H1 (cell line): Measurements from ENCODE around the gene OR6V1. TPM values are rescaled to one million over a fixed set of nuclear protein-coding genes. Genes with fewer than 3 reads are reported as not detected.

Experiments used
- CTCF ChIA-PET: fragments of 300-600 bp; sonication (Branson Sonifier 250); formaldehyde crosslinking; loops from one replicate; lab custom pipeline; 2021; ENCODE audit not compliant: partially characterized antibody; lab: Charles Lee
- POLR2A ChIA-PET: fragments of 300-600 bp; sonication (Branson Sonifier 250); formaldehyde crosslinking; loops from one replicate; lab custom pipeline; 2021; ENCODE audit warnings: inconsistent platforms; ENCODE audit not compliant: partially characterized antibody; lab: Charles Lee
- DNase-seq, 2 experiments: peaks; one replicate each; pipeline versions ENCODE4 v3.0.0 to v3.0.0-alpha.2; 2010 to 2022; ENCODE audit warnings: low spot score in 2 of 2, low read depth in 1 of 2, mixed read lengths in 1 of 2
- FAIRE-seq: peaks from 2 replicates; lab custom pipeline; 2011; peaks lifted over from hg19 to GRCh38; lab: Jason Lieb, UNC
- H2AFZ ChIP-seq: 2 replicates; pipeline ENCODE4 v1.8.1; 2012; ENCODE audit warnings: low read length, inconsistent platforms
- H2AK5ac ChIP-seq: 2 replicates; pipeline ENCODE4 v1.6.1; 2013; ENCODE audit warnings: low read depth, low read length
- H2BK120ac ChIP-seq: replicated peaks from 2 replicates; pipeline ENCODE3; 2013; ENCODE audit warnings: low read depth, low read length, inconsistent platforms
- H2BK12ac ChIP-seq: 2 replicates; pipeline ENCODE4 v1.6.1; 2013; ENCODE audit warnings: low read depth, low read length
- H2BK15ac ChIP-seq: 2 replicates; pipeline ENCODE4 v1.6.1; 2013; ENCODE audit warnings: low read length
- H2BK20ac ChIP-seq: 2 replicates; pipeline ENCODE4 v1.6.1; 2013; ENCODE audit warnings: low read length
- H2BK5ac ChIP-seq: 2 replicates; pipeline ENCODE4 v1.6.1; 2013; ENCODE audit warnings: low read depth, low read length
- H3K14ac ChIP-seq: 2 replicates; pipeline ENCODE4 v1.6.1; 2013; ENCODE audit warnings: inconsistent platforms; ENCODE audit not compliant: insufficient read length
- H3K18ac ChIP-seq: 2 replicates; pipeline ENCODE4 v1.6.1; 2013; ENCODE audit warnings: low read length; ENCODE audit errors: extremely low read depth
- H3K23ac ChIP-seq: 2 replicates; pipeline ENCODE4 v1.6.1; 2013; ENCODE audit warnings: inconsistent platforms; ENCODE audit not compliant: insufficient read length
- H3K23me2 ChIP-seq: 2 replicates; pipeline ENCODE4 v1.6.1; 2013; ENCODE audit warnings: low read depth, low read length
- H3K27ac ChIP-seq: 2 replicates; pipeline ENCODE4 v1.6.1; 2011; ENCODE audit warnings: low read depth, low read length, inconsistent platforms
- H3K27me3 ChIP-seq, 4 experiments: replicated peaks in 1 of 4; 1 replicate in 1 of 4; 2 replicates in 3 of 4; pipeline versions ENCODE4 v1.6.1 to v1.8.1; 2011 to 2013; ENCODE audit warnings: low read length in 3 of 4, mild to moderate bottlenecking in 3 of 4, inconsistent platforms in 2 of 4, mixed read lengths in 2 of 4, moderate library complexity in 1 of 4; ENCODE audit not compliant: control insufficient read depth in 3 of 4, insufficient read depth in 3 of 4; ENCODE audit errors: extremely low read depth in 1 of 4
- H3K36me3 ChIP-seq, 4 experiments: 2 replicates each; pipeline versions ENCODE4 v1.6.1 to v1.8.1; 2011 to 2013; ENCODE audit warnings: mild to moderate bottlenecking in 4 of 4, low read length in 3 of 4, moderate library complexity in 2 of 4, control low read depth in 1 of 4, inconsistent platforms in 1 of 4; ENCODE audit not compliant: insufficient read depth in 4 of 4, control insufficient read depth in 2 of 4
- H3K4ac ChIP-seq: replicated peaks from 2 replicates; pipeline ENCODE3; 2013; ENCODE audit warnings: low read length, low read depth, mixed read lengths, inconsistent platforms; ENCODE audit not compliant: insufficient read length
- H3K4me1 ChIP-seq, 4 experiments: replicated peaks in 1 of 4; 1 replicate in 1 of 4; 2 replicates in 3 of 4; pipeline versions ENCODE4 v1.6.1 to v1.8.1; 2011 to 2013; ENCODE audit warnings: low read length in 3 of 4, inconsistent platforms in 2 of 4, mixed read lengths in 1 of 4; ENCODE audit not compliant: insufficient read depth in 4 of 4, control insufficient read depth in 3 of 4
- H3K4me2 ChIP-seq, 2 experiments: 2 replicates each; pipeline versions ENCODE4 v1.6.1 to v1.8.1; 2011 to 2013; ENCODE audit warnings: low read depth in 2 of 2, low read length in 2 of 2, control low read depth in 1 of 2, inconsistent platforms in 1 of 2, mild to moderate bottlenecking in 1 of 2; ENCODE audit not compliant: insufficient read depth in 1 of 2
- H3K4me3 ChIP-seq, 4 experiments: fragments of 200-600, 300-600 bp in 1 of 4; sonication (generic), shearing (Covaris generic), sonication (Bioruptor Twin) in 1 of 4; 2 replicates each; pipeline versions ENCODE4 v1.5.1 to v1.8.1; 2011 to 2016; ENCODE audit warnings: low read length in 4 of 4, low read depth in 3 of 4, control low read depth in 2 of 4, inconsistent platforms in 2 of 4, mild to moderate bottlenecking in 2 of 4, mixed read lengths in 1 of 4, moderate library complexity in 1 of 4; ENCODE audit not compliant: insufficient read depth in 2 of 4; ENCODE audit errors: extremely low read depth in 1 of 4
- H3K56ac ChIP-seq: replicated peaks from 2 replicates; pipeline ENCODE3; 2013; ENCODE audit warnings: low read depth, mild to moderate bottlenecking, mixed read lengths, low read length, inconsistent platforms; ENCODE audit not compliant: insufficient read length
- H3K79me1 ChIP-seq: 2 replicates; pipeline ENCODE4 v1.6.1; 2013; ENCODE audit warnings: low read depth, low read length, control low read depth
- H3K79me2 ChIP-seq, 2 experiments: 2 replicates each; pipeline versions ENCODE4 v1.6.1 to v1.8.1; 2012 to 2013; ENCODE audit warnings: low read length in 2 of 2, mild to moderate bottlenecking in 2 of 2, inconsistent platforms in 1 of 2; ENCODE audit not compliant: insufficient read depth in 2 of 2, control insufficient read depth in 1 of 2
- H3K9ac ChIP-seq, 4 experiments: replicated peaks in 1 of 4; 1 replicate in 1 of 4; 2 replicates in 3 of 4; pipeline versions ENCODE4 v1.6.1 to v1.8.1; 2011 to 2013; ENCODE audit warnings: low read depth in 3 of 4, low read length in 3 of 4, control low read depth in 2 of 4, mild to moderate bottlenecking in 2 of 4, moderate library complexity in 2 of 4, inconsistent platforms in 1 of 4; ENCODE audit errors: extremely low read depth in 1 of 4
- H3K9me3 ChIP-seq, 2 experiments: 2 replicates each; pipeline versions ENCODE4 v1.6.1 to v1.8.1; 2012 to 2013; ENCODE audit warnings: mild to moderate bottlenecking in 2 of 2, moderate library complexity in 2 of 2, control low read depth in 1 of 2, inconsistent platforms in 1 of 2, low read depth in 1 of 2, low read length in 1 of 2, mixed read lengths in 1 of 2; ENCODE audit not compliant: insufficient read depth in 2 of 2
- H4K20me1 ChIP-seq, 2 experiments: replicated peaks in 1 of 2; 2 replicates each; pipeline versions ENCODE3 to v1.8.1; 2011 to 2013; ENCODE audit warnings: inconsistent platforms in 2 of 2, low read length in 2 of 2, mild to moderate bottlenecking in 1 of 2; ENCODE audit not compliant: insufficient read depth in 2 of 2, control insufficient read depth in 1 of 2
- H4K5ac ChIP-seq: 2 replicates; pipeline ENCODE4 v1.6.1; 2013; ENCODE audit warnings: low read length, low read depth, mixed read lengths, inconsistent platforms; ENCODE audit not compliant: insufficient read length
- H4K8ac ChIP-seq: 2 replicates; pipeline ENCODE4 v1.8.0; 2013; ENCODE audit warnings: mild to moderate bottlenecking, moderate library complexity, low read length, inconsistent platforms; ENCODE audit not compliant: insufficient read depth; ENCODE audit errors: extremely low read depth
- H4K91ac ChIP-seq: replicated peaks from 2 replicates; pipeline ENCODE3; 2013; ENCODE audit warnings: low read length, mixed read lengths, inconsistent platforms; ENCODE audit not compliant: insufficient read length
- BRCA1 ChIP-seq: IDR thresholded peaks from 2 replicates; pipeline ENCODE4 v1.6.1; 2012; ENCODE audit warnings: low read depth, low read length, improper control_type of control experiment
- PHF8 ChIP-seq: fragments of 200-600 bp; sonication (generic); conservative IDR thresholded peaks from 2 replicates; pipeline ENCODE4 v1.7.1; 2012; ENCODE audit warnings: low read depth, mild to moderate bottlenecking, inconsistent platforms, low read length, moderate library complexity
- YY1 ChIP-seq: IDR thresholded peaks from 2 replicates; pipeline ENCODE4 v1.6.1; 2011; ENCODE audit warnings: low read depth, mild to moderate bottlenecking, low read length
- WGBS, 2 experiments: shearing (Covaris generic) in 1 of 2; methylation state at CpG; one replicate each; pipeline versions ENCODE4 v1.1.6 to v1.1.7; 2013 to 2015; ENCODE audit warnings: low lambda C conversion rate in 2 of 2, mixed read lengths in 2 of 2, inconsistent platforms in 1 of 2, low coverage in 1 of 2, missing lambda C conversion rate in 1 of 2; ENCODE audit not compliant: insufficient replicate concordance in 2 of 2, insufficient coverage in 1 of 2, insufficient read length in 1 of 2; ENCODE audit errors: extremely low coverage in 1 of 2, missing lambda C conversion rate in 1 of 2; 5-methylcytosine and 5-hydroxymethylcytosine counted together
- polyA plus RNA-seq, 7 experiments: library from polyadenylated mRNA; depleted of rRNA in 3 of 7; stranded (reverse) in 5 of 7; unstranded in 2 of 7; fragments of >200 nt in 5 of 7; fragments of 200-250 nt in 2 of 7; gene quantifications; 1 replicate in 5 of 7; 2 replicates in 1 of 7; 4 replicates in 1 of 7; pipeline versions ENCODE4 v1.2.1 to v1.2.3, GENCODE V29; 2011 to 2013; ENCODE audit warnings: missing spikeins in 2 of 7, mixed read lengths in 2 of 7
- total RNA-seq: library from RNA; stranded (reverse); fragmentation: NEBNext Ultra II Directional; extraction: Animal tissue kit (Norgen Biotek cat#: 25700); gene quantifications from 2 replicates; pipeline ENCODE4 v1.2.1, GENCODE V29; 2021

The OR6V1 gene
- total and polyA plus RNA-seq, 2 of the 8 experiments (the other 6 are each of a cell fraction or from before 2014, with no cell fraction given), result not detected

DNA sequence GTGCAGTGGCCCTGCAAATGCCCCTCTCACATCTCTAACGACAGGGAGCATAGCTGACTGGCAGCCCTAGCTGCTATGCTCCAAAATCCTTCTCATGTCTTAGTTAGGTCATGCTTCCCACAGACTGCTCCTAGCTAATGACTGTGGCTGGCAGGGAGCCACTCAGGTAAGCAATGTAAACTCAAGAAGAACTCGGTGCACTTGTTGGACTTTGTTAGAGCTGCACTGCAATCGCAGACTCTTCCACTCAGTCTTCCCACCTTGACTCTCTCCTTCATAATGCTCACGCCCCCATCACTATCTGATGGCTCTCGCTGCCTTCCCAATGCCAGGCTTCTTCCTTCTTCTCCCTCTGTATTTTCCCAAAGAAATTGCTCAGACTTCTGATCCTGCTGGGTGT is 49.2 kb upstream of the OR6V1 start:
- Histone ChIP-seq H3K4me2 (no peak overlapping the region), H3K79me1 (no peaks in the 10 kb centered on the region), H3K4me3 (no peak overlapping the region), H2BK120ac (no peak overlapping the region), H3K23ac (no peak overlapping the region), H2BK20ac (no peak overlapping the region), H4K5ac (no peak overlapping the region), H3K36me3 (no peaks in the 10 kb centered on the region), H3K9ac (no peak overlapping the region), H4K91ac (no peak overlapping the region), H3K56ac (no peak overlapping the region), H3K23me2 (no peaks in the 10 kb centered on the region), H4K8ac (no peak overlapping the region), H2BK5ac (no peak overlapping the region), H2AFZ (peak overlapping the region; percentile 98), H4K20me1 (no peaks in the 10 kb centered on the region), H3K14ac (no peak overlapping the region), H3K4ac (no peak overlapping the region), H2BK15ac (no peak overlapping the region), H3K79me2 (no peaks in the 10 kb centered on the region), H3K9me3 (no peaks in the 10 kb centered on the region; a peak in 1 of 4 replicates), H3K18ac (no peak overlapping the region), H3K27ac (no peak overlapping the region), H2AK5ac (no peak overlapping the region), H3K27me3 (no peaks in the 10 kb centered on the region), H2BK12ac (no peak overlapping the region), H3K4me1 (no peaks in the 10 kb centered on the region)
- POLR2A ChIA-PET, result no interaction called here
- no peak for FAIRE-seq
- CTCF ChIA-PET, result interaction anchor here (0.7 to 19.0 kb wide), 75 partner anchors 8 to 683 kb away, joined by 3 to 480 read pairs (median 4); partner anchors contain the start of genes EPHB6, OR9A2, TAS2R40 and TRPV5
- DNase-seq, result no peak
- TF ChIP-seq BRCA1 (no peak), PHF8 (no peak), YY1 (no peak)
- WGBS, 2 experiments, result 93% methylated on average over 5 of the region's 5 CpGs; no CpG with 5 or more reads in 1 of the 2 experiments
